BJ (cell line): ENCODE data around the gene PRR5L. TPM values are rescaled to one million over a fixed set of nuclear protein-coding genes. Genes with fewer than 3 reads are reported as not detected.

Source experiments
- CTCF ChIA-PET: fragments of 350-600 bp; formaldehyde crosslinking; extraction: SDS; loops from one replicate; lab custom pipeline; 2021; ENCODE audit warnings: antibody characterized with exemption, inconsistent platforms; lab: Yijun Ruan, JAX
- POLR2A ChIA-PET: fragments of 300-600 bp; sonication (Branson Sonifier 250); formaldehyde crosslinking; extraction: SDS; loops from one replicate; lab custom pipeline; 2021; ENCODE audit warnings: antibody characterized with exemption; lab: Charles Lee
- DNase-seq: peaks from one replicate; pipeline ENCODE4 v3.0.0-alpha.2; 2011; ENCODE audit warnings: low read depth
- H3K27me3 ChIP-seq: 2 replicates; pipeline ENCODE4 v1.6.0; 2011; ENCODE audit warnings: low read length; ENCODE audit not compliant: control insufficient read depth, insufficient read depth
- H3K36me3 ChIP-seq: 2 replicates; pipeline ENCODE4 v1.5.1; 2011; ENCODE audit warnings: low read length; ENCODE audit not compliant: control insufficient read depth, insufficient read depth
- H3K4me3 ChIP-seq: 2 replicates; pipeline ENCODE4 v1.5.1; 2011; ENCODE audit warnings: low read depth, mild to moderate bottlenecking, control low read depth, low read length
- CTCF ChIP-seq: IDR thresholded peaks from 2 replicates; pipeline ENCODE4 v1.5.1; 2011; ENCODE audit warnings: low read depth, mild to moderate bottlenecking, control low read depth, inconsistent platforms, low read length, moderate library complexity; ENCODE audit not compliant: insufficient read depth
- polyA plus RNA-seq: library from polyadenylated mRNA; depleted of rRNA; stranded (reverse); fragments of >200 nt; gene quantifications from 2 replicates; pipeline ENCODE4 v1.2.3, GENCODE V29; 2011

PRR5L gene
- polyA plus RNA-seq, 1 experiment, result 13.3 TPM

GRCh38 chr11:36381015-36381360 is 84.9 kb downstream of the PRR5L start:
- ChIA-PET POLR2A (no interaction called here), CTCF (interaction anchor here (0.9 to 2.8 kb wide), 6 partner anchors 12 to 100 kb away, joined by 3 to 10 read pairs (median 4); no protein-coding TSS in a partner anchor)
- TF ChIP-seq CTCF, result no peak
- H3K4me3 ChIP-seq, result no peak overlapping the region
- DNase-seq, result no peak
- H3K36me3 ChIP-seq, result 0 out of 2 replicates have a peak, but pooled peaks cover 2% of the 10 kb centered on the region
- H3K27me3 ChIP-seq, result no peaks in the 10 kb centered on the region

- no peak overlapping the region for H3K4me3 ChIP-seq
- ChIA-PET POLR2A (no interaction called here), CTCF (no interaction called here)
- no peaks in the 10 kb centered on the region for H3K27me3 ChIP-seq
- DNase-seq, result no peak
- 0 out of 2 replicates have a peak, but pooled peaks cover 2% of the 10 kb centered on the region for H3K36me3 ChIP-seq
- TF ChIP-seq CTCF, result no peak
These were observed 87.1 kb downstream of the PRR5L start for GRCh38 chr11:36383195-36383594.

- DNase-seq, result no peak
- TF ChIP-seq CTCF, result no peak
- ChIA-PET POLR2A (no interaction called here), CTCF (interaction anchor here (1.0 to 1.3 kb wide), 2 partner anchors 18 to 93 kb away, joined by 3 to 4 read pairs; no protein-coding TSS in a partner anchor)
- H3K36me3 ChIP-seq, result 0 out of 2 replicates have a peak, but pooled peaks cover 2% of the 10 kb centered on the region
- H3K27me3 ChIP-seq, result no peaks in the 10 kb centered on the region
- H3K4me3 ChIP-seq, result no peak overlapping the region
These were observed 89.3 kb downstream of the PRR5L start for GRCh38 chr11:36385121-36385970.

- Histone ChIP-seq H3K36me3 (0 out of 2 replicates have a peak, but pooled peaks cover 2% of the 10 kb centered on the region), H3K27me3 (no peaks in the 10 kb centered on the region), H3K4me3 (no peak overlapping the region)
- ChIA-PET CTCF (no interaction called here), POLR2A (no interaction called here)
- TF ChIP-seq CTCF, result no peak
- DNase-seq, result no peak
These were observed 90.3 kb downstream of the PRR5L start for GRCh38 chr11:36386411-36386810.

GRCh38 chr11:36388071-36388470 is 92.0 kb downstream of the PRR5L start:
- ChIA-PET POLR2A (no interaction called here), CTCF (interaction anchor here (0.9 to 1.2 kb wide), 3 partner anchors 11 to 105 kb away, joined by 3 read pairs; no protein-coding TSS in a partner anchor)
- Histone ChIP-seq H3K27me3 (no peaks in the 10 kb centered on the region), H3K4me3 (no peak overlapping the region), H3K36me3 (no peaks in the 10 kb centered on the region)
- no peak for TF ChIP-seq CTCF
- no peak for DNase-seq
